Keratinocyte (primary cell): Measurements from ENCODE around the gene FOXL3. TPM values are rescaled to one million over a fixed set of nuclear protein-coding genes. Genes with fewer than 3 reads are reported as not detected.

Source experiments
- DNase-seq: peaks from one replicate; pipeline ENCODE4 v3.0.0-alpha.2; 2011; ENCODE audit warnings: low read depth, missing footprints, low spot score
- FAIRE-seq: peaks from 2 replicates; lab custom pipeline; 2011; peaks lifted over from hg19 to GRCh38; lab: Jason Lieb, UNC
- H2AFZ ChIP-seq: 2 replicates; pipeline ENCODE4 v1.6.0; 2012; ENCODE audit warnings: low read length, control low read depth, inconsistent platforms; ENCODE audit not compliant: control insufficient read depth
- H3K27ac ChIP-seq: 2 replicates; pipeline ENCODE4 v1.5.1; 2011; ENCODE audit warnings: low read length; ENCODE audit not compliant: control insufficient read depth, insufficient read depth
- H3K27me3 ChIP-seq: 3 replicates; pipeline ENCODE4 v1.6.0; 2011; ENCODE audit warnings: low read length; ENCODE audit not compliant: control insufficient read depth, insufficient read depth; ENCODE audit errors: extremely low read depth
- H3K36me3 ChIP-seq, 2 experiments: 2 replicates in 1 of 2; 3 replicates in 1 of 2; pipeline ENCODE4 v1.5.1; 2011; ENCODE audit warnings: low read length in 2 of 2, mild to moderate bottlenecking in 1 of 2; ENCODE audit not compliant: control insufficient read depth in 2 of 2, insufficient read depth in 2 of 2; ENCODE audit errors: extremely low read depth in 1 of 2
- H3K4me1 ChIP-seq: 3 replicates; pipeline ENCODE4 v1.5.1; 2011; ENCODE audit warnings: low read length; ENCODE audit not compliant: control insufficient read depth, insufficient read depth; ENCODE audit errors: extremely low read depth
- H3K4me2 ChIP-seq: 3 replicates; pipeline ENCODE4 v1.6.0; 2011; ENCODE audit warnings: low read depth, low read length; ENCODE audit not compliant: control insufficient read depth, insufficient read depth; ENCODE audit errors: extremely low read depth
- H3K4me3 ChIP-seq, 3 experiments: fragments of 200-600 bp in 1 of 3; sonication (generic) in 1 of 3; 2 replicates in 2 of 3; 3 replicates in 1 of 3; pipeline ENCODE4 v1.5.1; 2011 to 2016; ENCODE audit warnings: low read length in 3 of 3, mild to moderate bottlenecking in 3 of 3, control low read depth in 2 of 3, inconsistent platforms in 1 of 3, low read depth in 1 of 3, mixed read lengths in 1 of 3, mixed run types in 1 of 3, moderate library complexity in 1 of 3; ENCODE audit not compliant: control insufficient read depth in 2 of 3, insufficient read depth in 2 of 3; ENCODE audit errors: extremely low read depth in 1 of 3
- H3K79me2 ChIP-seq: 2 replicates; pipeline ENCODE4 v1.6.0; 2012; ENCODE audit warnings: low read length; ENCODE audit not compliant: control insufficient read depth, insufficient read depth
- H3K9ac ChIP-seq: 3 replicates; pipeline ENCODE4 v1.6.0; 2011; ENCODE audit warnings: low read length; ENCODE audit not compliant: control insufficient read depth, insufficient read depth; ENCODE audit errors: extremely low read depth
- H3K9me1 ChIP-seq: 3 replicates; pipeline ENCODE4 v1.6.0; 2011; ENCODE audit warnings: low read length; ENCODE audit not compliant: control insufficient read depth, insufficient read depth; ENCODE audit errors: extremely low read depth
- H3K9me3 ChIP-seq: 2 replicates; pipeline ENCODE4 v1.5.1; 2012; ENCODE audit warnings: low read depth, low read length; ENCODE audit not compliant: control insufficient read depth
- H4K20me1 ChIP-seq: 3 replicates; pipeline ENCODE4 v1.6.0; 2011; ENCODE audit warnings: low read length; ENCODE audit not compliant: control insufficient read depth, insufficient read depth; ENCODE audit errors: extremely low read depth
- EZH2 ChIP-seq: IDR thresholded peaks from one replicate; pipeline ENCODE4 v1.6.1; 2012; ENCODE audit warnings: inconsistent platforms, mild to moderate bottlenecking, low read length, moderate library complexity
- dilution Hi-C: fragments of 300-500 bp; cut with MboI; formaldehyde crosslinking; loops from one replicate; pipeline ENCODE4 v1.7.0; 2020; ENCODE audit warnings: low sequenced_read_pairs; ENCODE audit not compliant: extremely low pct_ligation_motif_present
- polyA plus RNA-seq, 5 experiments: library from polyadenylated mRNA; depleted of rRNA in 3 of 5; stranded (reverse) in 3 of 5; stranded (forward) in 1 of 5; unstranded in 1 of 5; fragments of >200 nt; gene quantifications; 1 replicate in 1 of 5; 2 replicates in 3 of 5; 3 replicates in 1 of 5; pipeline versions ENCODE4 v1.2.1 to v1.2.3, GENCODE V29; 2011 to 2012; ENCODE audit warnings: missing spikeins in 2 of 5, low read depth in 1 of 5, low replicate concordance in 1 of 5
- TF ChIP-seq, protein P1 (sequence below), 3 experiments: IDR thresholded peaks in 1 of 3; conservative IDR thresholded peaks in 1 of 3; optimal IDR thresholded peaks in 1 of 3; 2 replicates in 2 of 3; 3 replicates in 1 of 3; pipeline versions ENCODE3 to v1.5.1; 2011; ENCODE audit warnings: low read length in 3 of 3, mild to moderate bottlenecking in 3 of 3, moderate library complexity in 2 of 3, control low read depth in 1 of 3, inconsistent platforms in 1 of 3; ENCODE audit not compliant: insufficient read depth in 2 of 3; ENCODE audit errors: extremely low read depth in 1 of 3

The FOXL3 gene
- polyA plus RNA-seq, 1 donor (not counting 4 experiments of a cell fraction or from before 2014, with no cell fraction given) = not detected

DNA sequence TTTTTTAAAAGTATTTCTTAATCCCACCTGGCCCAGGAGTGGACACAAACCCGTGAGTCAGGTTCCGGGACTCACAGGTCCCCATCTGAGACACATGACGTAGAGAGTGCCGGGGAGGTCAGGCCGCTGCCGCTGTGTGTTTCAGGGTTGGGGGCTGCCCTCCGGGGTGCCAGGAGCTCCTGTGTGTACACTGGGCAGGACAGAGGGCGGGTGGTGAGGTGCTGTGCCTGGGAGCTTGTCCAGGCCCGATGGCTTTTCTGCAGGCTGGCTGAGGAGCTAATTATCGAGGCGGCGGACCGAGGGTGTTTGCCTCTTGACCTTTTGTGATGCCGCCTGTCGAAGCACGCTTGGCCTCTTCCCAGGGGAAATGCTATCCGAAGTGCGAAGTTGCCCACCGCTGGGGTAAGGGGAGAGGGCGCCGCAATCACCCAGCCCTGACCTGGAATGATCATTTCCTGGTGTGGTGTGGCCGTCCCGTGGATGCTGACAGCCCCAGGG lies 42.1 kb downstream of the FOXL3 start:
- H3K36me3 ChIP-seq = no peaks in the 10 kb centered on the region
- H3K4me3 ChIP-seq = no peak overlapping the region
- H3K27ac ChIP-seq = no peak overlapping the region
- H3K4me2 ChIP-seq = no peak overlapping the region
- no peak overlapping the region for H2AFZ ChIP-seq
- dilution Hi-C loops = loop anchor here (10.0 kb wide), 1 partner anchor 153 kb away; no protein-coding TSS in a partner anchor
- H3K9ac ChIP-seq = no peak overlapping the region
- no peak for DNase-seq
- TF ChIP-seq, protein P1, sequence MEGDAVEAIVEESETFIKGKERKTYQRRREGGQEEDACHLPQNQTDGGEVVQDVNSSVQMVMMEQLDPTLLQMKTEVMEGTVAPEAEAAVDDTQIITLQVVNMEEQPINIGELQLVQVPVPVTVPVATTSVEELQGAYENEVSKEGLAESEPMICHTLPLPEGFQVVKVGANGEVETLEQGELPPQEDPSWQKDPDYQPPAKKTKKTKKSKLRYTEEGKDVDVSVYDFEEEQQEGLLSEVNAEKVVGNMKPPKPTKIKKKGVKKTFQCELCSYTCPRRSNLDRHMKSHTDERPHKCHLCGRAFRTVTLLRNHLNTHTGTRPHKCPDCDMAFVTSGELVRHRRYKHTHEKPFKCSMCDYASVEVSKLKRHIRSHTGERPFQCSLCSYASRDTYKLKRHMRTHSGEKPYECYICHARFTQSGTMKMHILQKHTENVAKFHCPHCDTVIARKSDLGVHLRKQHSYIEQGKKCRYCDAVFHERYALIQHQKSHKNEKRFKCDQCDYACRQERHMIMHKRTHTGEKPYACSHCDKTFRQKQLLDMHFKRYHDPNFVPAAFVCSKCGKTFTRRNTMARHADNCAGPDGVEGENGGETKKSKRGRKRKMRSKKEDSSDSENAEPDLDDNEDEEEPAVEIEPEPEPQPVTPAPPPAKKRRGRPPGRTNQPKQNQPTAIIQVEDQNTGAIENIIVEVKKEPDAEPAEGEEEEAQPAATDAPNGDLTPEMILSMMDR (optimal IDR thresholded peaks at IDR 0.05 in 1 of 3, IDR thresholded peaks at IDR 0.05 in 1 of 3, conservative IDR thresholded peaks at IDR 0.05 in 1 of 3; ENCODE audit: extremely low read depth in 1 of 3, insufficient read depth in 2 of 3, low read length in 3 of 3) = no peak
- no peak for TF ChIP-seq EZH2
- FAIRE-seq = no peak
- no peaks in the 10 kb centered on the region for H3K79me2 ChIP-seq
- peaks cover under 1% of the 10 kb centered on the region for H3K27me3 ChIP-seq
- peaks cover 6% of the 10 kb centered on the region for H3K9me3 ChIP-seq
- peaks cover 5% of the 10 kb centered on the region for H3K4me1 ChIP-seq
- no peaks in the 10 kb centered on the region for H4K20me1 ChIP-seq
- H3K9me1 ChIP-seq = no peaks in the 10 kb centered on the region

DNA sequence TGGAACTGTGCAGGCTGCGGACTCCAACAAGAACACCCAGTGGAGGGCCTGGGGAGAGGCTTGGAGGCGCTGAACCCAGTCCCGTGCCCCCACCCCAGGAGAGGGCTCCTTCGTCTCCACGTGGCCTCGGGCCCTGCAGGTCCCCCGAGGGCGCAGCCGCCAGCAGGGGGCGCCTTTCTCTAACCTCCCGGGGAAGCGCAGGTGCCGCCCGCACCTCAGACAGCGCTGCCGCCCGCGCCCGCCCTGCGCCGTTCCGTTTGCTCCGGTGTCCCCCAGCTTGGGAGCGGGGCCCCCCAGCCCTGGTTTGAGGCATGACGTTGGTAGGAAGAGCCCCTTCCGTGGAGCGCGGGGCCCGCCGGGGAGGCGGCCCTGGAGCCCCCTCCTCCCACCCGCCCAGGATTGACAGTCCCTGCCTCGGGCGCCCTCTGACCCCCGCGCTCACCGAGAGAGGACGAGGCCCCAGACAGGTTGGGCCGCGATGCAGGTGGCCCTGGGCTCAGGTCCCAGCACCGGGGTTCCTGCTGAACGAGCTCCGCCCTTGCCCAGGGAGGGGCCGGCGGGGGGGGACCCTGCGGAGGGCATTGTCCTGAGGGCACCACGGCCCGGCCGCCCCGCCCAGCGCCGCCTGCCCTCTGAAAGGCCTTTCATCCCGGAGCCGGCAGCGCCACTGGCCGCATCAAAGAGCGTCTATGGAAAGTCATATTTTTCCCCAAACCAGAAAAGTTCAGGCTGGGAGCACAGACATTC lies 42.8 kb downstream of the FOXL3 start:
- no peaks in the 10 kb centered on the region for H4K20me1 ChIP-seq
- no peak overlapping the region for H3K27ac ChIP-seq
- H3K4me1 ChIP-seq = peaks cover 5% of the 10 kb centered on the region
- peaks cover 6% of the 10 kb centered on the region for H3K9me3 ChIP-seq
- no peaks in the 10 kb centered on the region for H3K9me1 ChIP-seq
- H2AFZ ChIP-seq = peak overlapping the region; percentile 49
- H3K9ac ChIP-seq = no peak overlapping the region
- peak overlapping the region; percentile 21 to 49 (median 33) for H3K4me3 ChIP-seq
- no peaks in the 10 kb centered on the region for H3K36me3 ChIP-seq
- H3K79me2 ChIP-seq = no peaks in the 10 kb centered on the region
- no peak for TF ChIP-seq EZH2
- TF ChIP-seq, protein P1 (optimal IDR thresholded peaks at IDR 0.05 in 1 of 3, IDR thresholded peaks at IDR 0.05 in 1 of 3, conservative IDR thresholded peaks at IDR 0.05 in 1 of 3; ENCODE audit: extremely low read depth in 1 of 3, insufficient read depth in 2 of 3, low read length in 3 of 3) = peak; percentile 63 to 92 (median 87)
- dilution Hi-C loops = loop anchor here (10.0 kb wide), 1 partner anchor 152 kb away; no protein-coding TSS in a partner anchor
- FAIRE-seq = no peak
- peaks cover 5% of the 10 kb centered on the region for H3K27me3 ChIP-seq
- peak overlapping the region; percentile 59 for H3K4me2 ChIP-seq
- DNase-seq = no peak
